ENCODE data around the gene TBC1D20.

TBC1D20 gene

GRCh38 chr20:433300-433975 is 28.9 kb downstream of the TBC1D20 start:
- Histone ChIP-seq H3K4me1 (ENCODE audit: control insufficient read depth, insufficient read depth, low read depth, low read length) (peaks cover 16% of the 10 kb centered on the region), H3K9ac (ENCODE audit: low read length) (no peak overlapping the region), H2AFZ (ENCODE audit: low read depth, low read length) (no peak overlapping the region), H3K9me3 (ENCODE audit: control insufficient read depth, low read length) (no peaks in the 10 kb centered on the region), H2BK12ac (ENCODE audit: low read length in 2 of 2) (no peak overlapping the region), H3K4ac (ENCODE audit: low read depth in 1 of 2, low read length in 2 of 2) (no peak overlapping the region), H3K4me3 (ENCODE audit: insufficient read depth in 1 of 2, low read depth in 1 of 2, low read length in 2 of 2) (no peak overlapping the region), H2AK5ac (ENCODE audit: low read length, severe bottlenecking) (no peak overlapping the region), H3K27me3 (ENCODE audit: control insufficient read depth in 1 of 2, insufficient read depth in 1 of 2, low read length in 2 of 2) (no peaks in the 10 kb centered on the region), H3K27ac (ENCODE audit: low read length, poor library complexity, severe bottlenecking) (peak overlapping the region; percentile 22), H4K91ac (ENCODE audit: low read length) (no peak overlapping the region), H2BK120ac (ENCODE audit: low read depth, low read length) (no peak overlapping the region), H4K8ac (ENCODE audit: low read length) (no peak overlapping the region), H3K79me1 (replicated peaks; ENCODE audit: low read length, poor library complexity, severe bottlenecking) (peaks cover 25% of the 10 kb centered on the region), H2BK5ac (ENCODE audit: low read depth, low read length, poor library complexity, severe bottlenecking) (no peak overlapping the region), H3K36me3 (ENCODE audit: control insufficient read depth in 1 of 2, insufficient read depth in 2 of 2, low read depth in 1 of 2, low read length in 2 of 2) (peaks cover 78 to 85% of the 10 kb centered on the region in 2 experiments), H3K4me2 (ENCODE audit: low read length, poor library complexity, severe bottlenecking) (no peak overlapping the region), H3K23ac (ENCODE audit: low read length in 2 of 2) (no peak overlapping the region), H3K14ac (ENCODE audit: low read length in 2 of 2) (peak overlapping the region in 1 of 2 experiments; percentile 74), H2BK15ac (ENCODE audit: low read depth, poor library complexity, severe bottlenecking) (no peak overlapping the region), H3K18ac (ENCODE audit: low read depth in 1 of 2, low read length in 2 of 2) (no peak overlapping the region)
- no peak for DNase-seq
- 92% methylated on average over 12 of the region's 12 CpGs for WGBS

GRCh38 chr20:432677-433299 is 29.5 kb downstream of the TBC1D20 start:
- no peak for DNase-seq
- Histone ChIP-seq H3K4me1 (ENCODE audit: control insufficient read depth, insufficient read depth, low read depth, low read length) (peaks cover 16% of the 10 kb centered on the region), H3K4ac (ENCODE audit: low read depth in 1 of 2, low read length in 2 of 2) (no peak overlapping the region), H3K9me3 (ENCODE audit: control insufficient read depth, low read length) (no peaks in the 10 kb centered on the region), H3K27ac (ENCODE audit: low read length, poor library complexity, severe bottlenecking) (no peak overlapping the region), H4K91ac (ENCODE audit: low read length) (no peak overlapping the region), H2BK15ac (ENCODE audit: low read depth, poor library complexity, severe bottlenecking) (no peak overlapping the region), H3K36me3 (ENCODE audit: control insufficient read depth in 1 of 2, insufficient read depth in 2 of 2, low read depth in 1 of 2, low read length in 2 of 2) (peaks cover 78 to 85% of the 10 kb centered on the region in 2 experiments), H4K8ac (ENCODE audit: low read length) (peak overlapping the region; percentile 8), H3K18ac (ENCODE audit: low read depth in 1 of 2, low read length in 2 of 2) (no peak overlapping the region), H3K27me3 (ENCODE audit: control insufficient read depth in 1 of 2, insufficient read depth in 1 of 2, low read length in 2 of 2) (no peaks in the 10 kb centered on the region), H3K14ac (ENCODE audit: low read length in 2 of 2) (no peak overlapping the region), H2AK5ac (ENCODE audit: low read length, severe bottlenecking) (no peak overlapping the region), H3K4me3 (ENCODE audit: insufficient read depth in 1 of 2, low read depth in 1 of 2, low read length in 2 of 2) (no peak overlapping the region), H3K79me1 (replicated peaks; ENCODE audit: low read length, poor library complexity, severe bottlenecking) (peaks cover 23% of the 10 kb centered on the region), H3K9ac (ENCODE audit: low read length) (no peak overlapping the region), H3K4me2 (ENCODE audit: low read length, poor library complexity, severe bottlenecking) (no peak overlapping the region), H2BK120ac (ENCODE audit: low read depth, low read length) (no peak overlapping the region), H3K23ac (ENCODE audit: low read length in 2 of 2) (no peak overlapping the region), H2AFZ (ENCODE audit: low read depth, low read length) (no peak overlapping the region), H2BK12ac (ENCODE audit: low read length in 2 of 2) (no peak overlapping the region), H2BK5ac (ENCODE audit: low read depth, low read length, poor library complexity, severe bottlenecking) (no peak overlapping the region)
- 95% methylated on average over 9 of the region's 11 CpGs for WGBS

- Histone ChIP-seq H2AFZ (ENCODE audit: low read depth, low read length) (no peak overlapping the region), H4K8ac (ENCODE audit: low read length) (no peak overlapping the region), H3K23ac (ENCODE audit: low read length in 2 of 2) (no peak overlapping the region), H3K9ac (ENCODE audit: low read length) (no peak overlapping the region), H3K27me3 (ENCODE audit: control insufficient read depth in 1 of 2, insufficient read depth in 1 of 2, low read length in 2 of 2) (no peaks in the 10 kb centered on the region), H2BK15ac (ENCODE audit: low read depth, poor library complexity, severe bottlenecking) (no peak overlapping the region), H4K91ac (ENCODE audit: low read length) (no peak overlapping the region), H2BK12ac (ENCODE audit: low read length in 2 of 2) (no peak overlapping the region), H3K4me1 (ENCODE audit: control insufficient read depth, insufficient read depth, low read depth, low read length) (peaks cover 16% of the 10 kb centered on the region), H2AK5ac (ENCODE audit: low read length, severe bottlenecking) (no peak overlapping the region), H3K27ac (ENCODE audit: low read length, poor library complexity, severe bottlenecking) (no peak overlapping the region), H3K14ac (ENCODE audit: low read length in 2 of 2) (no peak overlapping the region), H3K79me1 (replicated peaks; ENCODE audit: low read length, poor library complexity, severe bottlenecking) (peaks cover 28% of the 10 kb centered on the region), H2BK5ac (ENCODE audit: low read depth, low read length, poor library complexity, severe bottlenecking) (no peak overlapping the region), H3K4me2 (ENCODE audit: low read length, poor library complexity, severe bottlenecking) (no peak overlapping the region), H3K4me3 (ENCODE audit: insufficient read depth in 1 of 2, low read depth in 1 of 2, low read length in 2 of 2) (no peak overlapping the region), H3K9me3 (ENCODE audit: control insufficient read depth, low read length) (no peaks in the 10 kb centered on the region), H2BK120ac (ENCODE audit: low read depth, low read length) (no peak overlapping the region), H3K4ac (ENCODE audit: low read depth in 1 of 2, low read length in 2 of 2) (no peak overlapping the region), H3K36me3 (ENCODE audit: control insufficient read depth in 1 of 2, insufficient read depth in 2 of 2, low read depth in 1 of 2, low read length in 2 of 2) (peaks cover 81 to 85% of the 10 kb centered on the region in 2 experiments), H3K18ac (ENCODE audit: low read depth in 1 of 2, low read length in 2 of 2) (no peak overlapping the region)
- no peak for DNase-seq
- WGBS: 97% methylated on average over 13 of the region's 13 CpGs
Observed at GRCh38 chr20:432208-432607, 30.1 kb downstream of the TBC1D20 start.

GRCh38 chr20:431012-431904 is 31.1 kb downstream of the TBC1D20 start:
- H3K4me1 ChIP-seq (ENCODE audit: control insufficient read depth, insufficient read depth, low read depth, low read length): peaks cover 16% of the 10 kb centered on the region
- peaks cover 75 to 86% of the 10 kb centered on the region in 2 experiments for H3K36me3 ChIP-seq (ENCODE audit: control insufficient read depth in 1 of 2, insufficient read depth in 2 of 2, low read depth in 1 of 2, low read length in 2 of 2)
- WGBS: 78% methylated on average over 15 of the region's 17 CpGs
- peak; percentile 79 for DNase-seq
- no peak overlapping the region for H2AK5ac ChIP-seq (ENCODE audit: low read length, severe bottlenecking)
- no peak overlapping the region for H3K18ac ChIP-seq (ENCODE audit: low read depth in 1 of 2, low read length in 2 of 2)
- H3K9ac ChIP-seq (ENCODE audit: low read length): no peak overlapping the region
- no peaks in the 10 kb centered on the region for H3K9me3 ChIP-seq (ENCODE audit: control insufficient read depth, low read length)
- no peaks in the 10 kb centered on the region for H3K27me3 ChIP-seq (ENCODE audit: control insufficient read depth in 1 of 2, insufficient read depth in 1 of 2, low read length in 2 of 2)
- no peak overlapping the region for H2BK15ac ChIP-seq (ENCODE audit: low read depth, poor library complexity, severe bottlenecking)
- no peak overlapping the region for H2BK5ac ChIP-seq (ENCODE audit: low read depth, low read length, poor library complexity, severe bottlenecking)
- H3K4me3 ChIP-seq (ENCODE audit: insufficient read depth in 1 of 2, low read depth in 1 of 2, low read length in 2 of 2): no peak overlapping the region
- H4K91ac ChIP-seq (ENCODE audit: low read length): no peak overlapping the region
- no peak overlapping the region for H3K27ac ChIP-seq (ENCODE audit: low read length, poor library complexity, severe bottlenecking)
- H3K79me1 ChIP-seq (replicated peaks; ENCODE audit: low read length, poor library complexity, severe bottlenecking): peaks cover 28% of the 10 kb centered on the region
- H3K4me2 ChIP-seq (ENCODE audit: low read length, poor library complexity, severe bottlenecking): no peak overlapping the region
- no peak overlapping the region for H4K8ac ChIP-seq (ENCODE audit: low read length)
- no peak overlapping the region for H3K4ac ChIP-seq (ENCODE audit: low read depth in 1 of 2, low read length in 2 of 2)
- no peak overlapping the region for H2BK12ac ChIP-seq (ENCODE audit: low read length in 2 of 2)
- no peak overlapping the region for H2AFZ ChIP-seq (ENCODE audit: low read depth, low read length)
- H3K14ac ChIP-seq (ENCODE audit: low read length in 2 of 2): no peak overlapping the region
- H3K23ac ChIP-seq (ENCODE audit: low read length in 2 of 2): no peak overlapping the region
- H2BK120ac ChIP-seq (ENCODE audit: low read depth, low read length): no peak overlapping the region
